Measurements from ENCODE around the gene CDH8. TPM values are rescaled to one million over a fixed set of nuclear protein-coding genes. Genes with fewer than 3 reads are reported as not detected.

CDH8 gene
- total RNA-seq, 1 experiment from 2014 or later: 1.7 TPM

DNA sequence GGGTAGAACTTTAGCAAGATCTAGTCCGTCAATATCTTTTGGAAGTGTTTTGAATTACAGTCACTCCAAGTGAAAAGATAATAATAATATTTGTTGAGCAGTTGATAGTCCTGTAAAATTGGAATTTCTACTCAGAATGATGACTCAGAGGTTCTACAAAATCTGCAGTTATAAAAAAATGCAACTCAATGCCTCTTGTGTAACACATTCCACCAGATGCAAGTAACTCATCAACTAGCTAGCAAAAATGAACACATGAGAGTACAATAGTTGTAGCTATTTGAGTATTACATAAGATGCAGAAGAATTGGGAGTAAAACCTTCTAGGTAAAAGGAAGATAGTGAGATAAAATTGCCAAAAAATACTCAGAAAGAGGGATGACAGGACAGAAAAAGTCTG is 177.2 kb downstream of the CDH8 start:
- CTCF ChIA-PET: no interaction called here
- Mint-ChIP-seq H3K27ac (ENCODE audit: unreplicated experiment) (no peak overlapping the region), H3K4me3 (ENCODE audit: unreplicated experiment) (no peak overlapping the region), H3K27me3 (ENCODE audit: insufficient read depth, unreplicated experiment) (no peaks in the 10 kb centered on the region), H3K9me3 (ENCODE audit: unreplicated experiment) (no peaks in the 10 kb centered on the region), H3K4me1 (ENCODE audit: low read depth, unreplicated experiment) (no peaks in the 10 kb centered on the region), H3K36me3 (ENCODE audit: insufficient read depth, unreplicated experiment) (no peaks in the 10 kb centered on the region)
- no peak for DNase-seq
- Histone ChIP-seq H3K4me1 (no peaks in the 10 kb centered on the region), H3K27me3 (replicated peaks; ENCODE audit: control insufficient read depth, insufficient read depth, low read length) (no peaks in the 10 kb centered on the region), H3K9me3 (no peaks in the 10 kb centered on the region), H3K4me3 (ENCODE audit: low read depth, low read length) (no peak overlapping the region), H3K36me3 (ENCODE audit: control insufficient read depth, insufficient read depth, low read length) (no peaks in the 10 kb centered on the region)
- intact Hi-C loops (cut with micrococcal nuclease; ENCODE audit: unreplicated experiment): no loop called here
- TF ChIP-seq, protein P1, sequence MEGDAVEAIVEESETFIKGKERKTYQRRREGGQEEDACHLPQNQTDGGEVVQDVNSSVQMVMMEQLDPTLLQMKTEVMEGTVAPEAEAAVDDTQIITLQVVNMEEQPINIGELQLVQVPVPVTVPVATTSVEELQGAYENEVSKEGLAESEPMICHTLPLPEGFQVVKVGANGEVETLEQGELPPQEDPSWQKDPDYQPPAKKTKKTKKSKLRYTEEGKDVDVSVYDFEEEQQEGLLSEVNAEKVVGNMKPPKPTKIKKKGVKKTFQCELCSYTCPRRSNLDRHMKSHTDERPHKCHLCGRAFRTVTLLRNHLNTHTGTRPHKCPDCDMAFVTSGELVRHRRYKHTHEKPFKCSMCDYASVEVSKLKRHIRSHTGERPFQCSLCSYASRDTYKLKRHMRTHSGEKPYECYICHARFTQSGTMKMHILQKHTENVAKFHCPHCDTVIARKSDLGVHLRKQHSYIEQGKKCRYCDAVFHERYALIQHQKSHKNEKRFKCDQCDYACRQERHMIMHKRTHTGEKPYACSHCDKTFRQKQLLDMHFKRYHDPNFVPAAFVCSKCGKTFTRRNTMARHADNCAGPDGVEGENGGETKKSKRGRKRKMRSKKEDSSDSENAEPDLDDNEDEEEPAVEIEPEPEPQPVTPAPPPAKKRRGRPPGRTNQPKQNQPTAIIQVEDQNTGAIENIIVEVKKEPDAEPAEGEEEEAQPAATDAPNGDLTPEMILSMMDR (IDR thresholded peaks at IDR 0.05; ENCODE audit: insufficient read depth in 1 of 2, low read depth in 1 of 2, low read length in 1 of 2, severe bottlenecking in 1 of 2, unreplicated experiment in 1 of 2): no peak
- no TSS peak for BruUV-seq (replicated peaks)
- POLR2A ChIA-PET: no interaction called here

DNA sequence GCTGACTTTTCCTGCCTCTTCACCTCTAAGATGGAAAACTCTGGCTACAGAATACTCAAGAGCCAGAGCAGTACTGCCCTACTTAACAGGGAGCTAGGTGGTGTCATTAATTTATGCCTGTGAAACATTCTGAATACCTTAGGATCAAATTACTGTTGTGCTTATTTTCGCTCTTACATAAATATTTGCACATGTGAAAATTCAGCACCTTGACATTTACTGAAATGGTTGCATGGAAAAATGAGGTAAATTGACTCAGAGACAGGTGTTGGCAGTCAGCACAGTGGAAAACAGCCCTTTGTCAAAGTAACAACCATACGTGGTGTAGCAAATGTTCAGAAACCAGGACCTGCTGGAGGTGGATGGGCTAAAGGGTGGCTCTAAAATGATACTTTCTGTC is 193.6 kb downstream of the CDH8 start:
- no peaks in the 10 kb centered on the region for H3K36me3 ChIP-seq (ENCODE audit: control insufficient read depth, insufficient read depth, low read length)
- peaks cover 4% of the 10 kb centered on the region for H3K4me1 Mint-ChIP-seq (ENCODE audit: low read depth, unreplicated experiment)
- no TSS peak for BruUV-seq (replicated peaks)
- TF ChIP-seq, protein P1 (IDR thresholded peaks at IDR 0.05; ENCODE audit: insufficient read depth in 1 of 2, low read depth in 1 of 2, low read length in 1 of 2, severe bottlenecking in 1 of 2, unreplicated experiment in 1 of 2): no peak
- DNase-seq: no peak
- intact Hi-C loops (cut with micrococcal nuclease; ENCODE audit: unreplicated experiment): no loop called here
- H3K36me3 Mint-ChIP-seq (ENCODE audit: insufficient read depth, unreplicated experiment): no peaks in the 10 kb centered on the region
- H3K27me3 Mint-ChIP-seq (ENCODE audit: insufficient read depth, unreplicated experiment): no peaks in the 10 kb centered on the region
- H3K9me3 Mint-ChIP-seq (ENCODE audit: unreplicated experiment): no peaks in the 10 kb centered on the region
- no peaks in the 10 kb centered on the region for H3K9me3 ChIP-seq
- no peak overlapping the region for H3K4me3 Mint-ChIP-seq (ENCODE audit: unreplicated experiment)
- ChIA-PET CTCF (no interaction called here), POLR2A (no interaction called here)
- H3K27me3 ChIP-seq (replicated peaks; ENCODE audit: control insufficient read depth, insufficient read depth, low read length): no peaks in the 10 kb centered on the region
- no peak overlapping the region for H3K4me3 ChIP-seq (ENCODE audit: low read depth, low read length)
- no peak overlapping the region for H3K27ac Mint-ChIP-seq (ENCODE audit: unreplicated experiment)
- 0 out of 2 replicates have a peak, but pooled peaks cover 7% of the 10 kb centered on the region for H3K4me1 ChIP-seq

DNA sequence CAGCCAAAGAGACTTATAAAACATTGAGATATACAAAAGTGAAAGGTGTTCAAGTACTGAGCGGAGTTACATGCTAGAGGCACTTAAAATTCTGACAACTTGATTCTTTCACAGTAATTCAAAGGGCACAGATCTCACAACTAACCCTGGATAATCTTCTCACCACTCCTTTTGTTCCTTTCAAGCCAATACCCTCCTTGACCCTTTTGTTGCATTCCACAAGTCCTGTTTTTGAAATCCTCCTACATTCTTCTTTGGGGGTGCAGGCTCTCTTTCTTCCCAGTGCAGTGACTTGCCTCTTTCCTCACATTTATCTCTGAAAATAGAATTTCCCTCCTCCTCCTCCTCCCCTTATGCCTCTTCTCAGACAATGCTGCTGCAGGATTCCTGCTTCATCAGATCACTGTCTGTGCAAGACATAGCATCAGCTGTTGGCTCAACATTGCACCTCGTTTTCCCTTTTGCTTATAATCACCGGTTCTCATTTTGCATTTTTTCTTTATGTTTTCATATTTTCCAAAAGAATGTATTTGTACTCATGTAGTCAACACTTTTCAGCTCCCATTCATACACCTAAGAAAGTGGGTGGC is 199.3 kb downstream of the CDH8 start:
- Histone ChIP-seq H3K4me3 (ENCODE audit: low read depth, low read length) (no peak overlapping the region), H3K27me3 (replicated peaks; ENCODE audit: control insufficient read depth, insufficient read depth, low read length) (no peaks in the 10 kb centered on the region), H3K4me1 (no peaks in the 10 kb centered on the region), H3K9me3 (no peaks in the 10 kb centered on the region), H3K36me3 (ENCODE audit: control insufficient read depth, insufficient read depth, low read length) (no peaks in the 10 kb centered on the region)
- TF ChIP-seq, protein P1 (IDR thresholded peaks at IDR 0.05; ENCODE audit: insufficient read depth in 1 of 2, low read depth in 1 of 2, low read length in 1 of 2, severe bottlenecking in 1 of 2, unreplicated experiment in 1 of 2): no peak
- Mint-ChIP-seq H3K27me3 (ENCODE audit: insufficient read depth, unreplicated experiment) (no peaks in the 10 kb centered on the region), H3K36me3 (ENCODE audit: insufficient read depth, unreplicated experiment) (no peaks in the 10 kb centered on the region), H3K27ac (ENCODE audit: unreplicated experiment) (no peak overlapping the region), H3K4me3 (ENCODE audit: unreplicated experiment) (no peak overlapping the region), H3K4me1 (ENCODE audit: low read depth, unreplicated experiment) (peaks cover 16% of the 10 kb centered on the region), H3K9me3 (ENCODE audit: unreplicated experiment) (no peaks in the 10 kb centered on the region)
- ChIA-PET CTCF (no interaction called here), POLR2A (no interaction called here)
- BruUV-seq (replicated peaks): no TSS peak
- no peak for DNase-seq
- intact Hi-C loops (cut with micrococcal nuclease; ENCODE audit: unreplicated experiment): no loop called here

Data from Caco-2 (cell line).